Chondrocyte (in vitro differentiated cells): Measurements from ENCODE around the gene GPR61. TPM values are rescaled to one million over a fixed set of nuclear protein-coding genes. Genes with fewer than 3 reads are reported as not detected.

Experiments used
- DNase-seq: peaks from one replicate; pipeline ENCODE4 v3.0.0; 2021; ENCODE audit warnings: mixed read lengths, low spot score
- H3K27ac Mint-ChIP-seq: one replicate; pipeline ENCODE4 v1.8.0; 2021; ENCODE audit warnings: mild to moderate bottlenecking, moderate library complexity, mixed read lengths; ENCODE audit not compliant: unreplicated experiment
- H3K27me3 Mint-ChIP-seq: 2 replicates; pipeline ENCODE4 v1.8.0; 2021; ENCODE audit warnings: low read depth, mixed read lengths
- H3K36me3 Mint-ChIP-seq: 2 replicates; pipeline ENCODE4 v1.8.0; 2021; ENCODE audit warnings: low read depth, mixed read lengths
- H3K4me1 Mint-ChIP-seq: 2 replicates; pipeline ENCODE4 v1.8.0; 2021; ENCODE audit warnings: low read depth, mild to moderate bottlenecking, mixed read lengths
- H3K4me3 Mint-ChIP-seq: one replicate; pipeline ENCODE4 v1.8.0; 2021; ENCODE audit warnings: mild to moderate bottlenecking, moderate library complexity, mixed read lengths; ENCODE audit not compliant: unreplicated experiment
- H3K9me3 Mint-ChIP-seq: 2 replicates; pipeline ENCODE4 v1.8.0; 2021; ENCODE audit warnings: low read depth, mixed read lengths
- CTCF ChIP-seq: fragments of 200-600 bp; sonication (generic); IDR thresholded peaks from 2 replicates; pipeline ENCODE4 v1.5.0; 2021; ENCODE audit warnings: antibody characterized with exemption, mild to moderate bottlenecking, moderate library complexity
- total RNA-seq: library from RNA; stranded (reverse); gene quantifications from 3 replicates; pipeline ENCODE4 v1.2.1, GENCODE V29; 2021

Gene GPR61
- total RNA-seq, 1 donor from 2014 or later: not detected

DNA sequence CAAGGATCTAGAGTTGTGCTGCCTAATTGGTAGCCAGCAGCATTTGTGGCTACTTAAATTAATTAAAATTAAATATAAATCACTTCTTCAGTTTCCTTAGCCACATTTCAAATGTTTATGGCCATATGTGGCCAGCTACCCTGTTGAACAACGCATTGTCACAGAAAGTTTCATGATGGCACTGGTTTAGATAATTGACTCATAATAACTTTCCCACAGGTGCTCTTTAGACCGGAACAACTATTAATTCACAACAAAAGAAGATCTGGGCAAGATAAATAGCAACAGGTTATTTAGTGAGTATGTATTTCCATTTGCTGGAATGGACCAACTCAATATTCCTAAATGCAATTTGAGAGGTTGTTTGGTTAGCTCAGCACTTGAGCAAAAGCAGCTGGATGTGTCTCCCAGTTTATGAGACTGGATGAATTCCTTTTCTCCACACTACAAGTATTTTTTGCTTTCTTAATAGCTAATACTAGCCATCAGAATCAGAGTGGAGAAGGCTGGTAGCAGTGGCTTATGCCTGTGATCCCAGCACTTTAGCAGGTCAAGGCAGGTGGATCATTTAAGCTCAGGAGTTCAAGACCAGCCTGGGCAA, 26.5 kb upstream of the GPR61 start:
- peaks cover 27% of the 10 kb centered on the region for H3K4me1 Mint-ChIP-seq
- no peak for DNase-seq
- no peaks in the 10 kb centered on the region for H3K36me3 Mint-ChIP-seq
- no peaks in the 10 kb centered on the region for H3K9me3 Mint-ChIP-seq
- H3K27me3 Mint-ChIP-seq: peaks cover 5% of the 10 kb centered on the region
- H3K4me3 Mint-ChIP-seq: no peak overlapping the region
- no peak for TF ChIP-seq CTCF
- H3K27ac Mint-ChIP-seq: no peak overlapping the region

GRCh38 chr1:109514846-109515245, 24.8 kb upstream of the GPR61 start:
- H3K9me3 Mint-ChIP-seq: no peaks in the 10 kb centered on the region
- H3K4me3 Mint-ChIP-seq: no peak overlapping the region
- peaks cover 5% of the 10 kb centered on the region for H3K27me3 Mint-ChIP-seq
- H3K27ac Mint-ChIP-seq: no peak overlapping the region
- H3K4me1 Mint-ChIP-seq: peaks cover 15% of the 10 kb centered on the region
- no peak for TF ChIP-seq CTCF
- DNase-seq: no peak
- H3K36me3 Mint-ChIP-seq: no peaks in the 10 kb centered on the region

DNA sequence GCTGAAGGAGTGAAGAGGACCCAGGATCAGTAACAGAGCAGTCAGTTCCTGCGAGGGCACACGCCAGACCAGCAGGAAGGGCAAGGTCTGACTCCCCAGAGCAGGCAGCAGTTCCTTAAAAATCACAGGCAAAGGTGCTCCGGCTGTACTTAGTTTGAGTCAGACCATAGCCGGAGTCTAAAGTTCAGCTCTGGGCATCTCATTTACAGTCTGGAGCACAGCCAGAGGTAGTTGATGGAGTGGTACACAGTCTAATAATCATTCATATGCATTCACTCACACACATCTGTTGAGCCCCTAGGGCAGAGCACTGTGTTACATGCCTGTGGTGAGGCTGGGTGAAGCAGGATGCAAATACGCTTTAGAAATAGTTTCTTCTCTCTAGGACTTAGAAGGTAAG, 22.8 kb upstream of the GPR61 start:
- no peak overlapping the region for H3K27ac Mint-ChIP-seq
- TF ChIP-seq CTCF: no peak
- H3K4me1 Mint-ChIP-seq: peaks cover 8% of the 10 kb centered on the region

GRCh38 chr1:109517337-109517736, 22.3 kb upstream of the GPR61 start:
- Mint-ChIP-seq H3K4me3 (no peak overlapping the region), H3K9me3 (no peaks in the 10 kb centered on the region), H3K27me3 (peaks cover 3% of the 10 kb centered on the region), H3K27ac (no peak overlapping the region), H3K36me3 (no peaks in the 10 kb centered on the region), H3K4me1 (peaks cover 8% of the 10 kb centered on the region)
- TF ChIP-seq CTCF: no peak
- DNase-seq: no peak

More for the DNA sequence above, 22.8 kb upstream of the GPR61 start:
- Mint-ChIP-seq H3K36me3 (no peaks in the 10 kb centered on the region), H3K4me3 (no peak overlapping the region), H3K27me3 (no peaks in the 10 kb centered on the region), H3K9me3 (no peaks in the 10 kb centered on the region)
- no peak for DNase-seq

DNA sequence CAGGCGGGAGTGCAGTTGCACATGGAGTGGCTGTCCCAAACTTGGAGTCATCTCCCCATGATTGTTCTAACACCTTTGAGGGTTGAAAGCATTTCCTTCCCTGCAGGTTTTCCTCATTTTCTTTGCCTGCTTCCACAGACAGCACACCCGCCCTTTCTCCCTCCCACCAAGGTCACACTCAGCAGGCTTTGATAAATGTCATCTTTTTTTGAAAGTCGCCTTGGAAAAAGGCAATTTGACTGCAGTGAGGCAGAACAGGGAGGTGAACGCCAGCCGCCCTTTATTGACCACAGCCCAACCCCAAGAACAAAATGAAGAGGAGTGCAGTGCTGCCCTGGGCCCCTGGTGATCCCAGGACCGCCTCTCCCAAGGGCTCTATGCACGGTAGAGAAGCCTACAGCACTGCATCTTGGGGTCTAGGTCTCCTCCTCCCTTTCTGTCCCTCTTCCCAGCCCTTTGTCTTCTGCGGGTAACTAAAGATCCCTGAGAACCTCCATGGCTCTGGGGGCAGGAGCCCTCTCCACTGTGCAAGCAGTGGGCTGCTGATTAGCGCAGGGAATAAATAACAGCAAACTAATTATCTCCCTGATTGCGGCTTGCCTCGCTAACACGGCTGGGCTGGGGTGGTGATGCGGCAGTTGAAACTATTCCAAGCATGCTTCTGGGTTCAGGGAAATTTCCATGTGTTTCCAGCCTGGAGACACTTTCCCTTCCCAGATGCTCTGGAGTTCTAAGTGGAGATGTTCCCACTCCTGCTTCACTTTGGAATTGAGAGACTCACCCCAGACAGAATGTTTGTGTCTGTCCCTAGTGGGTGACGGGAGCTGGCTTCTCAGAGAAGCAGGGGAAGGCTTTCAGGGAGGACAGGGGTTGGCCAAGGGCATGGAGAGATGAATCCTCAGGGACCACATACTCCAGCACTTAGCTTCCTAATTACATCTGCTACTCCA, 18.4 kb upstream of the GPR61 start:
- TF ChIP-seq CTCF: no peak
- Mint-ChIP-seq H3K27me3 (peaks cover 10% of the 10 kb centered on the region), H3K27ac (no peak overlapping the region), H3K9me3 (no peaks in the 10 kb centered on the region), H3K4me3 (no peak overlapping the region), H3K36me3 (no peaks in the 10 kb centered on the region), H3K4me1 (peaks cover 5% of the 10 kb centered on the region)
- no peak for DNase-seq
